Left renal pelvis (tissue), 4 donors: ENCODE data around the gene TAAR9. TPM values are rescaled to one million over a fixed set of nuclear protein-coding genes. Genes with fewer than 3 reads are reported as not detected.

Experiments
- DNase-seq, 4 donors: peaks; one replicate each; pipeline ENCODE4 v3.0.0-alpha.2; 2013; ENCODE audit warnings: low read depth in 4 of 4, low spot score in 3 of 4
- polyA plus RNA-seq, 4 donors: library from polyadenylated mRNA; unstranded; fragments of 120-200 nt; gene quantifications; one replicate each; pipeline ENCODE4 v1.2.1, GENCODE V29; 2013; ENCODE audit not compliant: insufficient read length in 4 of 4

Gene TAAR9
- polyA plus RNA-seq, 4 donors = not detected

- DNase-seq = no peak
Observed at GRCh38 chr6:132584698-132585097, 46.6 kb downstream of the TAAR9 start.

GRCh38 chr6:132587424-132587823, 49.3 kb downstream of the TAAR9 start:
- DNase-seq = no peak

Other genes with a start within 250 kb of the TAAR9 start
- 100 to 1,000 TPM; 193 to 481 (median 263) TPM for gene MOXD1, start 136.8 kb upstream of the TAAR9 start, polyA plus RNA-seq
- 10 to 100 TPM; 75.9 to 98.3 (median 91.4) TPM for gene STX7, start 25.2 kb upstream of the TAAR9 start, polyA plus RNA-seq
- not detected for gene TAAR8, start 14.4 kb downstream of the TAAR9 start, polyA plus RNA-seq
- under 1 TPM in 1 of 4 donors, not detected in 3; 0.17 TPM for gene TAAR6, start 32.0 kb downstream of the TAAR9 start, polyA plus RNA-seq
- gene TAAR5, start 51.5 kb downstream of the TAAR9 start, polyA plus RNA-seq = not detected
- gene TAAR2, start 86.0 kb downstream of the TAAR9 start, polyA plus RNA-seq = not detected
- under 1 TPM in 3 of 4 donors, not detected in 1; 0.15 to 0.32 (median 0.17) TPM for gene TAAR1, start 120.9 kb downstream of the TAAR9 start, polyA plus RNA-seq
- 1 to 10 TPM in 1 of 4 donors, under 1 TPM in 3; 0.09 to 1.5 (median 0.19) TPM for gene VNN1, start 175.8 kb downstream of the TAAR9 start, polyA plus RNA-seq
- gene VNN2, start 219.6 kb downstream of the TAAR9 start, polyA plus RNA-seq = 1 to 10 TPM; 2.0 to 2.6 (median 2.5) TPM